H1 (cell line): ENCODE data around the gene ABCC4. TPM values are rescaled to one million over a fixed set of nuclear protein-coding genes. Genes with fewer than 3 reads are reported as not detected.

Experiments used
- CTCF ChIA-PET: fragments of 300-600 bp; sonication (Branson Sonifier 250); formaldehyde crosslinking; loops from one replicate; lab custom pipeline; 2021; ENCODE audit not compliant: partially characterized antibody; lab: Charles Lee
- POLR2A ChIA-PET: fragments of 300-600 bp; sonication (Branson Sonifier 250); formaldehyde crosslinking; loops from one replicate; lab custom pipeline; 2021; ENCODE audit warnings: inconsistent platforms; ENCODE audit not compliant: partially characterized antibody; lab: Charles Lee
- DNase-seq, 2 experiments: peaks; one replicate each; pipeline versions ENCODE4 v3.0.0 to v3.0.0-alpha.2; 2010 to 2022; ENCODE audit warnings: low spot score in 2 of 2, low read depth in 1 of 2, mixed read lengths in 1 of 2
- FAIRE-seq: peaks from 2 replicates; lab custom pipeline; 2011; peaks lifted over from hg19 to GRCh38; lab: Jason Lieb, UNC
- H2AFZ ChIP-seq: 2 replicates; pipeline ENCODE4 v1.8.1; 2012; ENCODE audit warnings: low read length, inconsistent platforms
- H2AK5ac ChIP-seq: 2 replicates; pipeline ENCODE4 v1.6.1; 2013; ENCODE audit warnings: low read depth, low read length
- H2BK120ac ChIP-seq: replicated peaks from 2 replicates; pipeline ENCODE3; 2013; ENCODE audit warnings: low read depth, low read length, inconsistent platforms
- H2BK12ac ChIP-seq: 2 replicates; pipeline ENCODE4 v1.6.1; 2013; ENCODE audit warnings: low read depth, low read length
- H2BK15ac ChIP-seq: 2 replicates; pipeline ENCODE4 v1.6.1; 2013; ENCODE audit warnings: low read length
- H2BK20ac ChIP-seq: 2 replicates; pipeline ENCODE4 v1.6.1; 2013; ENCODE audit warnings: low read length
- H2BK5ac ChIP-seq: 2 replicates; pipeline ENCODE4 v1.6.1; 2013; ENCODE audit warnings: low read depth, low read length
- H3K14ac ChIP-seq: 2 replicates; pipeline ENCODE4 v1.6.1; 2013; ENCODE audit warnings: inconsistent platforms; ENCODE audit not compliant: insufficient read length
- H3K18ac ChIP-seq: 2 replicates; pipeline ENCODE4 v1.6.1; 2013; ENCODE audit warnings: low read length; ENCODE audit errors: extremely low read depth
- H3K23ac ChIP-seq: 2 replicates; pipeline ENCODE4 v1.6.1; 2013; ENCODE audit warnings: inconsistent platforms; ENCODE audit not compliant: insufficient read length
- H3K23me2 ChIP-seq: 2 replicates; pipeline ENCODE4 v1.6.1; 2013; ENCODE audit warnings: low read depth, low read length
- H3K27ac ChIP-seq: 2 replicates; pipeline ENCODE4 v1.6.1; 2011; ENCODE audit warnings: low read depth, low read length, inconsistent platforms
- H3K27me3 ChIP-seq, 4 experiments: replicated peaks in 1 of 4; 1 replicate in 1 of 4; 2 replicates in 3 of 4; pipeline versions ENCODE4 v1.6.1 to v1.8.1; 2011 to 2013; ENCODE audit warnings: low read length in 3 of 4, mild to moderate bottlenecking in 3 of 4, inconsistent platforms in 2 of 4, mixed read lengths in 2 of 4, moderate library complexity in 1 of 4; ENCODE audit not compliant: control insufficient read depth in 3 of 4, insufficient read depth in 3 of 4; ENCODE audit errors: extremely low read depth in 1 of 4
- H3K36me3 ChIP-seq, 4 experiments: 2 replicates each; pipeline versions ENCODE4 v1.6.1 to v1.8.1; 2011 to 2013; ENCODE audit warnings: mild to moderate bottlenecking in 4 of 4, low read length in 3 of 4, moderate library complexity in 2 of 4, control low read depth in 1 of 4, inconsistent platforms in 1 of 4; ENCODE audit not compliant: insufficient read depth in 4 of 4, control insufficient read depth in 2 of 4
- H3K4ac ChIP-seq: replicated peaks from 2 replicates; pipeline ENCODE3; 2013; ENCODE audit warnings: low read length, low read depth, mixed read lengths, inconsistent platforms; ENCODE audit not compliant: insufficient read length
- H3K4me1 ChIP-seq, 4 experiments: replicated peaks in 1 of 4; 1 replicate in 1 of 4; 2 replicates in 3 of 4; pipeline versions ENCODE4 v1.6.1 to v1.8.1; 2011 to 2013; ENCODE audit warnings: low read length in 3 of 4, inconsistent platforms in 2 of 4, mixed read lengths in 1 of 4; ENCODE audit not compliant: insufficient read depth in 4 of 4, control insufficient read depth in 3 of 4
- H3K4me2 ChIP-seq, 2 experiments: 2 replicates each; pipeline versions ENCODE4 v1.6.1 to v1.8.1; 2011 to 2013; ENCODE audit warnings: low read depth in 2 of 2, low read length in 2 of 2, control low read depth in 1 of 2, inconsistent platforms in 1 of 2, mild to moderate bottlenecking in 1 of 2; ENCODE audit not compliant: insufficient read depth in 1 of 2
- H3K4me3 ChIP-seq, 4 experiments: fragments of 200-600, 300-600 bp in 1 of 4; sonication (generic), shearing (Covaris generic), sonication (Bioruptor Twin) in 1 of 4; 2 replicates each; pipeline versions ENCODE4 v1.5.1 to v1.8.1; 2011 to 2016; ENCODE audit warnings: low read length in 4 of 4, low read depth in 3 of 4, control low read depth in 2 of 4, inconsistent platforms in 2 of 4, mild to moderate bottlenecking in 2 of 4, mixed read lengths in 1 of 4, moderate library complexity in 1 of 4; ENCODE audit not compliant: insufficient read depth in 2 of 4; ENCODE audit errors: extremely low read depth in 1 of 4
- H3K56ac ChIP-seq: replicated peaks from 2 replicates; pipeline ENCODE3; 2013; ENCODE audit warnings: low read depth, mild to moderate bottlenecking, mixed read lengths, low read length, inconsistent platforms; ENCODE audit not compliant: insufficient read length
- H3K79me1 ChIP-seq: 2 replicates; pipeline ENCODE4 v1.6.1; 2013; ENCODE audit warnings: low read depth, low read length, control low read depth
- H3K79me2 ChIP-seq, 2 experiments: 2 replicates each; pipeline versions ENCODE4 v1.6.1 to v1.8.1; 2012 to 2013; ENCODE audit warnings: low read length in 2 of 2, mild to moderate bottlenecking in 2 of 2, inconsistent platforms in 1 of 2; ENCODE audit not compliant: insufficient read depth in 2 of 2, control insufficient read depth in 1 of 2
- H3K9ac ChIP-seq, 4 experiments: replicated peaks in 1 of 4; 1 replicate in 1 of 4; 2 replicates in 3 of 4; pipeline versions ENCODE4 v1.6.1 to v1.8.1; 2011 to 2013; ENCODE audit warnings: low read depth in 3 of 4, low read length in 3 of 4, control low read depth in 2 of 4, mild to moderate bottlenecking in 2 of 4, moderate library complexity in 2 of 4, inconsistent platforms in 1 of 4; ENCODE audit errors: extremely low read depth in 1 of 4
- H3K9me3 ChIP-seq, 2 experiments: 2 replicates each; pipeline versions ENCODE4 v1.6.1 to v1.8.1; 2012 to 2013; ENCODE audit warnings: mild to moderate bottlenecking in 2 of 2, moderate library complexity in 2 of 2, control low read depth in 1 of 2, inconsistent platforms in 1 of 2, low read depth in 1 of 2, low read length in 1 of 2, mixed read lengths in 1 of 2; ENCODE audit not compliant: insufficient read depth in 2 of 2
- H4K20me1 ChIP-seq, 2 experiments: replicated peaks in 1 of 2; 2 replicates each; pipeline versions ENCODE3 to v1.8.1; 2011 to 2013; ENCODE audit warnings: inconsistent platforms in 2 of 2, low read length in 2 of 2, mild to moderate bottlenecking in 1 of 2; ENCODE audit not compliant: insufficient read depth in 2 of 2, control insufficient read depth in 1 of 2
- H4K5ac ChIP-seq: 2 replicates; pipeline ENCODE4 v1.6.1; 2013; ENCODE audit warnings: low read length, low read depth, mixed read lengths, inconsistent platforms; ENCODE audit not compliant: insufficient read length
- H4K8ac ChIP-seq: 2 replicates; pipeline ENCODE4 v1.8.0; 2013; ENCODE audit warnings: mild to moderate bottlenecking, moderate library complexity, low read length, inconsistent platforms; ENCODE audit not compliant: insufficient read depth; ENCODE audit errors: extremely low read depth
- H4K91ac ChIP-seq: replicated peaks from 2 replicates; pipeline ENCODE3; 2013; ENCODE audit warnings: low read length, mixed read lengths, inconsistent platforms; ENCODE audit not compliant: insufficient read length
- JUN ChIP-seq: IDR thresholded peaks from 2 replicates; pipeline ENCODE4 v1.6.1; 2011; ENCODE audit warnings: low read depth, mild to moderate bottlenecking, improper control_type of control experiment, low read length
- SAP30 ChIP-seq: fragments of 300-600 bp; sonication (generic); IDR thresholded peaks from 2 replicates; pipeline ENCODE4 v1.7.1; 2012; ENCODE audit warnings: low read length, moderate library complexity, mild to moderate bottlenecking, inconsistent platforms; ENCODE audit not compliant: insufficient read depth, insufficient replicate concordance
- WGBS, 2 experiments: shearing (Covaris generic) in 1 of 2; methylation state at CpG; one replicate each; pipeline versions ENCODE4 v1.1.6 to v1.1.7; 2013 to 2015; ENCODE audit warnings: low lambda C conversion rate in 2 of 2, mixed read lengths in 2 of 2, inconsistent platforms in 1 of 2, low coverage in 1 of 2, missing lambda C conversion rate in 1 of 2; ENCODE audit not compliant: insufficient replicate concordance in 2 of 2, insufficient coverage in 1 of 2, insufficient read length in 1 of 2; ENCODE audit errors: extremely low coverage in 1 of 2, missing lambda C conversion rate in 1 of 2; 5-methylcytosine and 5-hydroxymethylcytosine counted together
- polyA plus RNA-seq, 7 experiments: library from polyadenylated mRNA; depleted of rRNA in 3 of 7; stranded (reverse) in 5 of 7; unstranded in 2 of 7; fragments of >200 nt in 5 of 7; fragments of 200-250 nt in 2 of 7; gene quantifications; 1 replicate in 5 of 7; 2 replicates in 1 of 7; 4 replicates in 1 of 7; pipeline versions ENCODE4 v1.2.1 to v1.2.3, GENCODE V29; 2011 to 2013; ENCODE audit warnings: missing spikeins in 2 of 7, mixed read lengths in 2 of 7
- total RNA-seq: library from RNA; stranded (reverse); fragmentation: NEBNext Ultra II Directional; extraction: Animal tissue kit (Norgen Biotek cat#: 25700); gene quantifications from 2 replicates; pipeline ENCODE4 v1.2.1, GENCODE V29; 2021

ABCC4 gene
- total and polyA plus RNA-seq, 2 of the 8 experiments (the other 6 are each of a cell fraction or from before 2014, with no cell fraction given), result 4.0 to 14.1 TPM

- no peak overlapping the region for H3K4me3 ChIP-seq
- no peak overlapping the region for H3K4ac ChIP-seq
- no peak overlapping the region for H3K27ac ChIP-seq
- no peak overlapping the region for H3K4me2 ChIP-seq
- WGBS, 2 experiments, result 98% methylated on average over 4 of the region's 4 CpGs; no CpG with 5 or more reads in 1 of the 2 experiments
- ChIA-PET POLR2A (no interaction called here), CTCF (no interaction called here)
- H2BK12ac ChIP-seq, result no peak overlapping the region
- no peak overlapping the region for H2BK15ac ChIP-seq
- no peak overlapping the region for H3K9ac ChIP-seq
- H3K79me2 ChIP-seq, result no peaks in the 10 kb centered on the region
- TF ChIP-seq JUN (no peak), SAP30 (no peak)
- DNase-seq (no peak), FAIRE-seq (no peak)
- no peak overlapping the region for H4K8ac ChIP-seq
- H3K23ac ChIP-seq, result no peak overlapping the region
- H4K91ac ChIP-seq, result no peak overlapping the region
- H3K56ac ChIP-seq, result no peak overlapping the region
- H2BK120ac ChIP-seq, result no peak overlapping the region
- H2AK5ac ChIP-seq, result no peak overlapping the region
- no peaks in the 10 kb centered on the region for H3K27me3 ChIP-seq
- H2AFZ ChIP-seq, result no peak overlapping the region
- H2BK20ac ChIP-seq, result no peak overlapping the region
- no peak overlapping the region for H3K18ac ChIP-seq
- no peak overlapping the region for H4K5ac ChIP-seq
- H2BK5ac ChIP-seq, result no peak overlapping the region
- no peak overlapping the region for H3K14ac ChIP-seq
- no peaks in the 10 kb centered on the region for H3K23me2 ChIP-seq
- H3K36me3 ChIP-seq, result no peaks in the 10 kb centered on the region
- H3K79me1 ChIP-seq, result no peaks in the 10 kb centered on the region
- H3K9me3 ChIP-seq, result no peaks in the 10 kb centered on the region
- no peaks in the 10 kb centered on the region; a peak in 1 of 7 replicates for H3K4me1 ChIP-seq
- no peaks in the 10 kb centered on the region for H4K20me1 ChIP-seq
Measured at GRCh38 chr13:95206116-95206515, 95.1 kb downstream of the ABCC4 start.
